HUDEP-2 (cell line): ENCODE results near the gene FXYD4.
"Not testable (repeated sequence)": the region's sequence is repeated elsewhere in the genome, so short reads cannot be mapped to it uniquely, and the experiment has no call there.

Experiments
- DNase-seq, 76 experiments: peaks; one replicate each; lab custom pipeline; 2025; ENCODE audit not compliant: unreplicated experiment in 76 of 76; lab: John Stamatoyannopoulos, UW

FXYD4 gene, protein sequence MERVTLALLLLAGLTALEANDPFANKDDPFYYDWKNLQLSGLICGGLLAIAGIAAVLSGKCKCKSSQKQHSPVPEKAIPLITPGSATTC

DNA sequence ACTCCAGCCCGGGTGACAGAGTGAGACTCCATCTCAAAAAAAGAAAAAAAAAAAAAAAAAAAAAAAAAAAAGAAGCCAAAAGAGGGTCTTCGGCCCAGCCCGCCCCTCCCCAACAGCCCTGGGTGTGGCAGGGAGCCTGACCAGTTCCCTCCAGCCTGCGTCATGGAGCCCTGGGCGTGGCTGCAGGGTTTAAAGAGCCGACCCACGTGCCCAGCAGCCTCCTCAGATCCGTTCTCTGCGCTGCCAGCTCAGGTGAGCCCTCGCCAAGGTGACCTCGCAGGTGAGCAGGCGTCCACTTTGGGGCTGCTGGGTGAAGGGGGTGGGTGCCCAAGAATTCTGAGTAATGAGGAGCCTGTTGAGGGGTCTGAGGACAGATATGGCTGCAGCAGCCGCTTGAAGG lies at the start of gene FXYD4:
Gene FXYD4 (plus strand): TSS at position 219 of the 400 bp plus-strand sequence. CDS start 2,111 bp downstream, outside the sequence.
- DNase-seq, result no peak

DNA sequence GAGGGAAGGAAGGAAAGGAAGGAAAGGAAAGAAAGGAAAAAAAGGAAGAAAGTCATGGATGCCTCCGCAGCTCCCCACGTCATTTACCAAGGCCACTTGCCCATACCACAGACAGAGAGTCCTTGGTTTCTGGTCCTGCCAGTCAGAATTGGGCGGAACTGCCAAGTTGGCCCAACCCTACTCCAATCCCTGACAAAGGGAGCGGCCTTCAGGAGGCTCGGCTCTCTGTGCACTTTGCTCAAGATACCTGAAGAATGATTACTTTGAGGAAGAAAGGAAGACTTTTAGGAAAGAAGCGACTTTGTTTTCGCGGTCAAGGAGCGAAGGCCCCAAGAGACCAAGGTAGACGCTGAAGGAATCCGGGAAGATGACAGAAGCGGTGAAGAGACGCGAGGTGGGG lies 49.1 kb upstream of the FXYD4 start:
- no peak for DNase-seq

DNA sequence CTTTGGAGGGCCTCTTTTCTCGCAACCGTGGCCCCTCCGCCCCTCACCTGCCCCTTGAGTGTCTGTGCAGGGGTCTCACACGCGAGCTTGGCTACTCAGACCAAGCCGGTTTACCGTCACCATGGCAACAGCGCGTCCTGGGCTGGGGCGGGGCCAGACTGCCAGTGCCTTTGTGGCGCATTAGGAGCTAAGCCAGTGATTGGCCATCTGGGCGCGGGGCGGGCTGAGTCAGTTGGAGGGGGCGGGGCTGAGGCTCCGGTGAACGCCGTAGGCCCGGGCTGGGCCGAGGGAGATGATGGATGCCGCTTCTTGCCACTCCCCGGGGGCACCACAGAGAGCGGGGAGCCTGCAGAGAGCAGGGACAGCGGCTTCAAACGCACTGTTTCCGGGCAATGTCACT lies 48.7 kb upstream of the FXYD4 start:
- DNase-seq, result peak in 60 of 76 experiments; percentile 1 to 68 (median 34)

DNA sequence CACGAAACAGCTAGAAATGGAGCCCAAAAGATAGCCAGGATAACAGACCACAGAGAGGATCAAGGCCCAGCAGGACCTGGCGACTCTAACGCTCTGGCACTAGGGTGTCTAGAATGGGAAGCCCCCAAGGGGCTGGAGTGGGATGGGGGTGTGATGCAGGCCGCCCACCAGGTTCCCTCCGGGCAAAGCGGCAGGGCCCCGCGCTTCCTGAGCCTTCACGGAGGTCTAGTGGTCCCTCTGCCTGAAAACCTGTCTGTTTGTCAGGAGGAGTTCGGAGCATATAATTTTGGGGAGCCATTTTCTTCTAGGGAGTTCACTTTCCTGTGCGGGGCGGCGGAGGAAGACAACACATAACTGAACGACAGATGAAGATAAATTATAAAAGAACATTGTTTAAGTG lies 48.2 kb upstream of the FXYD4 start:
- DNase-seq, result no peak

DNA sequence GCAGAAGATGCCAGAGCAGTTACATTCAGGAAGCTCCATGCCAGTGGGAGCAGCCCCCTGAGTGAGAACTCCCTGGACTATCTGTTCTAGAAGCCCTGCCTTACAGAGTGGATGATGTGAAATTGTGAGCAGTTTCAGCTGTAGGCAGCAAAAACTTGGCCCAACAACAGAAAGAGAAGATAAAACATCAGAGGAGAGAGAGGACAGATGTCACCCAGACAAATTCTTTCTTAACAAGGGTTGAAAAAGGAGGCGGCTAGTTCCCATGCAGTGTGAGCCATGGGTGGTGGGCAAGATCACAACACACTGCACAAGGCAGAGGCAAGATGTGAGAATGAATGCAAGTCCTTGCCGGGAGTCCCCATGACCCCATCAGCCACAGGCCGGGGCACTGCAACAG lies 46.6 kb upstream of the FXYD4 start:
- no peak for DNase-seq

DNA sequence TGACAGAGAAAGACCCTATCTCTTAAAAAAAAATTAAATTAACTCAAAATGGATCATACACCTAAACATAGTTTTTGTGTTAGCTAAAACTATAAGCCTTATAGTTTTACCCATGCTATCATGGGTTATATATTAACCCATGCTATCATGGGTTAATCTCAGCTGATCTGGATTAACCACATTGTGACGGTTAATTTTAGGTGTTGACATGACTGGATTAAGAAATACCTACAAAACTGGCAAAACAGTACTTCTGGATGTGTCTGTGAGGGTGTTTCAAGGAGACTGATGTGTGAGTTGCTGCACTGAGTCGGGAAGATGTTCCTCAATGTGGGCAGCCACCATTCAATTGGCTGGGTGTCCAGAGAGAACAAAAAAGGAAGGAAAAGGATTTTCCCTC lies 44.3 kb upstream of the FXYD4 start:
- DNase-seq, result no peak

DNA sequence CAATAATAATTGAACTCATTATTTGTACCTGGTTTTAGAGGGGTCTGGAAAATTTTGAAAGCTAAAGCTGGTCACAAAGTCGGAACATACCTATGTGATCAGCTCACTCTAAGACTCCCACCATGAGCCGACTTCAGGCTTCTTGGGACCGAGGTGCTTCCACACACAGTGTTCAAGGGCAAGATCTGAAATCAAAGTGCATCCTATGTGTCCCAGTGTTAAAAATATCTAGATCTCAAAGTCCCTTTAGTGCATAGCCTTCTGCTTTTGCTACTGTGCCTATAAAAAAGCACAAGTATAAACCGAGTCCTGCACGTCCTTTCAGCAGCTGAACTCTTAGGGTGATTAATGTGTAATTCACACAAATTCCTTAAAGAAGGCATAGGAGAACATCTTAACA lies 43.5 kb upstream of the FXYD4 start:
- DNase-seq, result no peak

DNA sequence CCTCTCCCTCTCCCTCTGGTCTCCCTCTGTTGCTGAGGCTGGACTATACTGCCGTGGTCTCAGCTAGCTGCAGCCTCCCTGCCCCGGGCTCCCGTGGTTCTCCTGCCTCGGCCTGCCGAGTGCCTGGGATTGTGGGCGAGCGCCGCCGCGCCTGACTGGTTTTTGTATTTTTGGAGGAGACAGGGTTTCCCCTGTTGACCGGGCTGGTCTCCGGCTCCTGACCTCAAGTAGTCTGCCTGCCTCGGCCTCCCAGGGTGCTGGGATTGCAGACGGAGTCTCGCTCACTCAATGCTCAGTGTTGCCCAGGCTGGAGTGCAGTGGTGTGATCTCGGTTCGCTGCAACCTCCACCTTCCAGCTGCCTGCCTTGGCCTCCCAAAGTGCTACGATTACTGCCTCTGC lies 42.6 kb upstream of the FXYD4 start:
- not testable (repeated sequence) for DNase-seq

DNA sequence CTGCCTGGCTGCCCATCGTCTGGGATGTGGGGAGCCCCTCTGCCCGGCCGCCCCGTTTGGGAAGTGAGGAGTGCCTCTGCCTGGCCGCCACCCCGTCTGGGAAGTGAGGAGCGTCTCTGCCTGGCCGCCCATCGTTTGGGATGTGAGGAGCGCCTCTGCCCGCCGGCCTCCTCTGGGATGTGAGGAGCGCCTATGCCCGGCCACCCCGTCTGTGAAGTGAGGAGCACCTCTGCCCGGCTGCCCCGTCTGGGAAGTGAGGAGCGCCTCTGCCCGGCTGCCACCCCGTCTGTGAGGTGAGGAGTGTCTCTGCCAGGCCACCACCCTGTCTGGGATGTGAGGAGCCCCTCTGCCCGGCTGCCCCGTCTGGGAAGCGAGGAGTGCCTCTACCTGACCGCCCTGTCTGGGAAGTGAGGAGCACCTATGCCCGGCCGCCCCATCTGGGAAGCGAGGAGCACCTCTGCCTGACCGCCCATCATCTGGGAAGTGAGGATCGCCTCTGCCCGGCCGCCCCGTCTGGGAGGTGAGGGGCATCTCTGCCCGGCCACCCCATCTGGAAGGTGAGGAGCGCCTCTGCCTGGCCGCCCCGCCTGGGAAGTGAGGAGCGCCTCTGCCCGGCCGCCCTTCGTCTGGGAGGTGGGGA lies 42.1 kb upstream of the FXYD4 start:
- not testable (repeated sequence) for DNase-seq

DNA sequence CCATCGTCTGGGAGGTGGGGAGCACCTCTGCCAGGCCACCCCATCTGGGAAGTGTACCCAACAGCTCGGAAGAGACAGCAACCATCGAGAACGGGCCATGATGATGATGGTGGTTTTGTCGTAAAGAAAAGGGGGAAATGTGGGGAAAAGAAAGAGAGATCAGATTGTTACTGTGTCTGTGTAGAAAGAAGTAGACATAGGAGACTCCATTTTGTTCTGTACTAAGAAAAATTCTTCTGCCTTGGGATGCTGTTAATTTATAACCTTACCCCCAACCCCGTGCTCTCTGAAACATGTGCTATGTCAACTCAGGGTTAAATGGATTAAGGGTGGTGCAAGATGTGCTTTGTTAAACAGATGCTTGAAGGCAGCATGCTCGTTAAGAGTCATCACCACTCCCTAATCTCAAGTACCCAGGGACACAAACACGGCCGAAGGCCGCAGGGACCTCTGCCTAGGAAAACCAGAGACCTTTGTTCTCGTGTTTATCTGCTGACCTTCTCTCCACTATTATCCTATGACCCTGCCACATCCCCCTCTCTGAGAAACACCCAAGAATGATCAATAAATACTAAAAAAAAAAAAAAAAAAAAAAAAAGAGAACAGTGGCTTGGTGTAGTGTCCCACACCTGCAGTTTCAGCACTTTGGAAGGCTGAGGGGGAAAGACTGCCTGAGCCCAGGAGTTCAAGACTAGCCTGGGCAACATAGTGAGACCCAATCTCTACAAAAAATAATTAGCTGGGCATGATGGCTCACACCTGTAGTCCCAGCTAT lies 41.2 kb upstream of the FXYD4 start:
- not testable (repeated sequence) for DNase-seq

DNA sequence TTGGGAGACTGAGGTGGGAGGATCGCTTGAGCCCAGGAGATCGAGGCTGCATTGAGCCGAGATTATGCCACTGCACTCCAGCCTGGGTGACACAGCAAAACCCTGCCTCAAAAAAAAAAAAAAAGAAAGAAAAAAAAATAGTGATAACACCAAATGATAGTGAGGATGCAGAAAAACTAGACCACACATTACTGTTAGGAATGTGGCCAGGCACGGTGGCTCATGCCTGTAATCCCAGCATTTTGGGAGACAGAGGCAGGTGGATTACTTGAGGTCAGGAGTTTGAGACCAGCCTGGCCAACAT lies 40.7 kb upstream of the FXYD4 start:
- not testable (repeated sequence) for DNase-seq

DNA sequence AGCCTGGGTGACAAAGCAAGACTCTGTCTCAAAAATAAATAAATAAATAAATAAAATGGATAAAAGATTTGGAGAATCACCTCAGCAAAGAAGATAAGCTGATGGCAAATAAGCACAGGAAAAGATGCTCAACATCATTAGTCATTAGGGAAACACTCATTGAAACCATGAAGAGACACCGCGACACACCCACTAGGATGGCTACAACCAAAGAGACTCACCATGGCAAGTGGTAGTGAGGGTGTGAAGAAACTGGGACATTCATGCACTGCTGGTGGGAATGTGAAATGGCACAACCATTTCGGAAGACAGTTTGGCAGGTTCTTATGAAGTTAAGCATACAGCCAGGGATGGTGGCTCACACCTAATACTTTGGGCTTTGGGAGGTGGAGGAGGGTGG lies 37.8 kb upstream of the FXYD4 start:
- no peak for DNase-seq

DNA sequence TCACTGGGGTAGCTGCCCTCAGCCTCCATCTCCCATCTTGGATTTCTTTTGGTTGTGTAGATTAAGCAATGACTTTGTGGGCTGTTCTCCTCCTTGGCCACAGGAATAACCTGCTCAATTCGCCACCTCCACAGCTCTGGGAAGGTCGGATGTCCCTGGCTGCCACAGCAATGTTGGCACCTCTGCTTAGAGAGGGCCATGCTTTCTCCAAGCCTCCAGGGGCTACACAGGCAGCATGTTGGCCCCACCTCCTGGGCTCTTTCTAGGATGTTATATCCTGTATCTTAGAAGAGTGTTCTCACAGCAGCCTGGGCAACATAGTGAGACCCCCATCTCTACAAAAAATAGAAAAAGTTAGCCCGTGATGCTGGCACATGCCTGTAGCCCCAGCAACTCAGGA lies 35.4 kb upstream of the FXYD4 start:
- DNase-seq, result no peak

DNA sequence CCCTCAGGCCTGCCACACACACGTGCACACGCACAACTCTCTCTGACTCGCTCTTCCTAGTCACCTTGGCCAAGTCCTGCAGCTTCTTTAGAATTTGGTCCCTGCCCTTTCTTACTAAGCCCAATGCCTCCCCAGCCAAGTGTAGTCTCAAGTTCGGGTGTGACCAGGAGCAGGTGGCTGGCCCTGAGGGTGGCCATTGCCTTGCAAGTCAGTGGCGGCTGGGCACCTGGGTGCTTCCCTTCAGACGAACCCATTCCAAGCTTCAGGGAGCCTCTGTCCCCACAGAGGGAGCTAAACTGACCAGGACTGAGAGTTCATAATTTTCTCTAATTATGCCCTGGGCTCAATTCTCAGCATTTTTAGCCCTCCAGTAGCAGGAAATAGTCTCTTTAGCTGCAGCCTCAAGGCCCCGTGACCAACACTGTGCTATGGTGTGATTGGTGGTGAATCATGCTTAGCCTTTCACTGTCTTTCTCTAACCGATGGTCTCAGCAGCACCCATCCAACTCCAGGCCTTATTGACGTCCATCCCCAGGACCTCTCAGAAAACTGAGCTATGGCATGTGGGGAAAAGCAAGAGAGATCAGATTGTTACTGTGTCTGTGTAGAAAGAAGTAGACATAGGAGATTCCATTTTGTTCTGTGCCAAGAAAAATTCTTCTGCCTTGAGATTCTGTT lies 34.7 kb upstream of the FXYD4 start:
- DNase-seq, result no peak

DNA sequence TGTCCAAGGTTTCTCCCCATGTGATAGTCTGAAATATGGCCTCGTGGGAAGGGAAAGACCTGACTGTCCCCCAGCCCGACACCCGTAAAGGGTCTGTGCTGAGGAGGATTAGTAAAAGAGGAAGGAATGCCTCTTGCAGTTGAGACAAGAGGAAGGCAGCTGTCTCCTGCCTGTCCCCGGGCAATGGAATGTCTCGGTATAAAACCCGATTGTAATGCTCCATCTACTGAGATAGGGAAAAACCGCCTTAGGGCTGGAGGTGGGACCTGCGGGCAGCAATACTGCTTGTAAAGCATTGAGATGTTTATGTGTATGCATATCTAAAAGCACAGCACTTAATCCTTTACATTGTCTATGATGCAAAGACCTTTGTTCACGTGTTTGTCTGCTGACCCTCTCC lies 33.9 kb upstream of the FXYD4 start:
- not testable (repeated sequence) for DNase-seq

DNA sequence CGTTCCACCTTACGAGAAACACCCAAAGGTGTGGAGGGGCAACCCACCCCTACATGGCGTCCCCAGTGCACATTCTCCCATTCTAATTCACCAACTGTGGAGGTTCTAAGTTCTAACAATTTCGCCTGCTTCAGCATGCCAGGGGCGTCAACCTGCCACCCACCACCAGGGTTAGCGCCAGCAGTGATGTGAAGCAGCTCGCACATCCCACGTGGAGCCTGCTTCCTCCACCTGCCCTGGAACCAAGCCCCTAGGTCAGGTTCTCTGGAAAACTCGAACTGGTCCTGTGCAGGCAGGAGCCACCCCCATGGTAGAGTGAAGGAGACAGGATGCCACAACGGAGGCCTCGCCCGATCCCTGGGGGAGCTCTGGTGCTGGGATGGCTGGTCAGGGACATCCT lies 33.3 kb upstream of the FXYD4 start:
- DNase-seq, result no peak

DNA sequence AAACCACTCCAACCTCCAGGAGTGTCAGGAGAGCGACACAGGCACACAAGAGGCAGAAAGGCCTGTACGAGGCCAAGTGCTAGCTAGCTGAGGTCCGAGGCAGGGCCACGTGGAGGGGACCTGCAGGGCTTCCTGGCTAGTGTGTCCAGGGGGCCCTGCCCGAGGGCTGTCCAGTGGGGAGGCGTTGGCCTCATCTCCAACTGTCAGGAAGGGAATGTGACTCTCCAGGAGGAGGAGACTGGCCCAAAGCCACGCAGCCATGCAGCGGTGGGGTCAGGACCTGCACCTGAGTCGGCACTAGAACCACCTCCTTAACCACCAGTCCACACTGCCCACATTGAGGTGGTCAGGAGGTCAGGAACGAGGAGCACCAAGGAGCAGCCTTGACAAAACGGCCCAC lies 32.3 kb upstream of the FXYD4 start:
- no peak for DNase-seq

DNA sequence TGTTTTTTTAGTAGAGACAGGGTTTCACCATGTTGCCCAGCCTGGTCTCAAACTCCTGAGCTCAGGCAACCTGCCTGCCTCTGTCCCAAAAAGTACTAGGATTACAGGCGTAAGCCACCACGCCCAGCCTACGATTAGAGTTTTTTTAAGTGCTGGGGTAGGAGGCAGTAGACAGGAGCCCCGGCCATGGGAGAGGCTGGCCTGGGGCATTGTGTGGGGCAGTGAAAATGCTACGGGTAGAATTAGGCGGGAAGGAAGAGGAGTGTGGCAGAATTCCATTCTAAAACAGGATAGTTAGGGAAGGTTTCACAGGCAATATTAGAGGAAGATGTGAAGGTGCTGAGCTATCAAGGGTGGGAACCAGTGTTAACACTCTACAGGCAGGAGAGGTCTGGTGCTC lies 31.3 kb upstream of the FXYD4 start:
- no peak for DNase-seq

DNA sequence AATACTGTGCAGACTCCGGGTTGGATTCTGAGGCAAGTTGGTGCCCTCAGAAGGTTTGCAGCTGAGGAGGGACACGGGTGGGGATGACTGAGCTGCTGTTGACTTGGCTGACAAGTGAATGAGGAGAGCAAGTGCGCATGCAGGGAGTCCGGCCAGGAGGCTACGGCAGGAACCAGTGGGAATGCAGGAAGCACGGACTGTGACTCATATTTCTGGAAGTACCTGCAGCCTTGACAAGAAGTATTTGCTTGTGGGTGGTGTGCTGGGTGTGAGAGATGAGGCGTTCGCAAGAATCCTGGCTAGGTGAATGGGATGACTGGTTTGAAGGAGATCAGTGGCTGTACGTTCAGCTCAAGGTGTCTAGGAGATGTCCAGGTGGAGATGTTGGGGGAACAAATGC lies 30.8 kb upstream of the FXYD4 start:
- no peak for DNase-seq

DNA sequence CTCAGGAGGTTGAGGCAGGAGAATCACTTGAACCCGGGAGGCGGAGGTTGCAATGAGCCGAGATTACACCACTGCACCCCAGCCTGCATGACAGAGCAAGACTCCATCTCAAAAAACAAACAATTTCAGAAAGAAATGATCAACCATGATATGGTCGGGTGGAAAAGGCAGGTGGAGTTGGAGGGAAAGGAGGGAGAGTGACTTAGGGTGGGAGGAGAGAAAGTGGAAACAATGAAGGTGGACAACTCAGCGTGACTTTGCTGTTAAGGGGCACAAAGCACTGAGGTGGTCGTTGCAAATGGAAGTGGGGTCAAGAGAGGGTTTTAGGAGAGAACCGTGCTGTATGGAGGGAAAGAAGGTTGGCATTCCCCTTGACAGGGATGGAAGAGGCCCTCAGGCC lies 30.0 kb upstream of the FXYD4 start:
- no peak for DNase-seq

DNA sequence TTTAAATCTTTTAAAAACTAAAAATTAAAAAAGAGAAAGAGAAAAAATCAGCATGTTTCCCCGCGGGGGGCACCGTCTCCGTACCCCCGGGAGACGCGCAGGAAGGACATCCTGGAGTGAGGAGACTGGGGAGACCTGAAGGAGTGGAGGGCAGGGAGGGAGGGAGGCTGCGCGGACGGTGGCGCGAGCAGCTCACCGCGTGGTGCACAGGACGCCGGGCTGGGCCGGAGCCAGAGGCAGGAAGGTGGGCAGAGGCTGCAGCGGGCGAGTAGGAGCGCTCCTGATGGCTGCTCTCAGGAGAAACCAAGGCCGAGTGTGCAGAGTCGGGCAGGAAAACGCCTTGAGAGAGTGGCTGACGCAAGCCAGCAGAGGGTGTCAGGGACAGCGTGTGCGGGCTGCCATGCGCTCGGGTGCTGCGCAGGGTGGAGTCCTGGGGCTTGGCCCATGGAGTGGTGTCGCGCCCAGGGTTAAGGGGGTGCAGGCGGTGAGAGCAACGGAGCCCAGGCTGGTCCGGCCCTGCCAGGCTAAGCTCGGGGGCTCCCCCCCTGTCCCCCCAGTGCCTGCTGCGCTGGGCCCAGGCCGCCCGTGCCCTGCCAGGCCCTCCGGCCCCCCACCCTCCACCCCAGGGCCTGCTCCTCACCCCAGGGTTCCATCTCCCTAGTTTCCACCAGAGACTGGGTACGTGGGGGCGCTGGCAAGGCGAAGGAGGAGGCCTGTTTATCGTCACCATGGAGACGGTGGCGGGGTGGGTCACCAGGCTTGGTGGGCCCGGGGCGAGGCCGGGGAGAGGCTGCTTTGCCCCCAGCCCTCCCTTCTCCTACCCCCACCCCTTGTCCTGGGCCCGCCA lies 28.9 kb upstream of the FXYD4 start:
- DNase-seq, result no peak
